ENCODE measurements around the gene NUP214.

DNA sequence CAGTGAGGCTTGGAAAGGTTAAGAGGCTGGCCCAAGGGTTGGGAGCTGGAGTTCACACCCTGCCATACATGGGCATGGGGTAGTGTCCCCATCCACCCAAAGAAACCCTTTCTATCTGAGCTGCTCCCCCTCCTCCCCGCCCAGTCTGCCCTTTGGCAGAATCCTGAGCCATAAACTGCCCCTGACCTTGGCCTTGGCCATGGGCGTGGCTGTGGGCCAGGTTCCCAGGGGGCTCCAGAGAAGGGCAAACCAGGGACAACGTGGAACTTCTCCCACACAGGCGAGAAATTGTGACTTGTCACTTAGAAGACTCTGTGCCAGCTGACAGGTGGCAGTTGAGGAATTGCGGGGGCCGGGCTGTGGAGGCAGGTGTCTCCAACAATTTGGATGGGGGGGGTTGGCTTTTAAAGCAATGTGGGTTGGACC lies 146.1 kb downstream of the NUP214 start:
- TF ChIP-seq, protein P1, sequence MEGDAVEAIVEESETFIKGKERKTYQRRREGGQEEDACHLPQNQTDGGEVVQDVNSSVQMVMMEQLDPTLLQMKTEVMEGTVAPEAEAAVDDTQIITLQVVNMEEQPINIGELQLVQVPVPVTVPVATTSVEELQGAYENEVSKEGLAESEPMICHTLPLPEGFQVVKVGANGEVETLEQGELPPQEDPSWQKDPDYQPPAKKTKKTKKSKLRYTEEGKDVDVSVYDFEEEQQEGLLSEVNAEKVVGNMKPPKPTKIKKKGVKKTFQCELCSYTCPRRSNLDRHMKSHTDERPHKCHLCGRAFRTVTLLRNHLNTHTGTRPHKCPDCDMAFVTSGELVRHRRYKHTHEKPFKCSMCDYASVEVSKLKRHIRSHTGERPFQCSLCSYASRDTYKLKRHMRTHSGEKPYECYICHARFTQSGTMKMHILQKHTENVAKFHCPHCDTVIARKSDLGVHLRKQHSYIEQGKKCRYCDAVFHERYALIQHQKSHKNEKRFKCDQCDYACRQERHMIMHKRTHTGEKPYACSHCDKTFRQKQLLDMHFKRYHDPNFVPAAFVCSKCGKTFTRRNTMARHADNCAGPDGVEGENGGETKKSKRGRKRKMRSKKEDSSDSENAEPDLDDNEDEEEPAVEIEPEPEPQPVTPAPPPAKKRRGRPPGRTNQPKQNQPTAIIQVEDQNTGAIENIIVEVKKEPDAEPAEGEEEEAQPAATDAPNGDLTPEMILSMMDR (IDR thresholded peaks at IDR 0.05; ENCODE audit: low read depth, low read length, poor library complexity, severe bottlenecking), result no peak
- TF ChIP-seq EZH2phosphoT487 (IDR thresholded peaks at IDR 0.05; ENCODE audit: borderline replicate concordance, low read length), result no peak
